ENCODE results near the gene BTBD6. TPM values are rescaled to one million over a fixed set of nuclear protein-coding genes. Genes with fewer than 3 reads are reported as not detected.

The BTBD6 gene
- total RNA-seq, 4 donors from 2014 or later = 48.4 to 85.9 (median 53.6) TPM

DNA sequence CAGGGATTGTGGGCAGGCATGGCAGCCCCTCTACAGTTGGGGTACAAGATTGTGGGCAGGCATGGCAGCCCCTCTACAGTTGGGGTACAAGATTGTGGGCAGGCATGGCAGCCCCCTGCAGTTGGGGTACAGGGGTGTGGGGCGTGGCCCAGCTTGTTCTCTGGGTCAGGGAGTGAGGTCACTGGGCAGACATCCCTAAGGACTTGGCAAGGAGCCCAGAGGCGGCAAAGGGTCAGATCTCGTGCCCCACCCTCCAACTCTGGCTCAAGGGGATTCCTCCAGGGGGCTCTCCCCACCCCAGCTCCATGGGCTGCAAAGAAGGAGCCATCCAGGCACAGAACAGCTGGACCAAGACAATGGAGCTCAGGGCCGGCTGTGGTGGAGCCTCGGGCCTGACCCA lies 41.5 kb upstream of the BTBD6 start:
- no peak for DNase-seq
- Histone ChIP-seq H3K27me3 (no peaks in the 10 kb centered on the region), H3K9me3 (no peaks in the 10 kb centered on the region), H3K36me3 (peaks cover 0 to 12% of the 10 kb centered on the region in 2 donors), H3K4me1 (peaks cover 3 to 30% of the 10 kb centered on the region in 2 donors), H3K27ac (no peak overlapping the region), H3K4me3 (no peak overlapping the region)
- TF ChIP-seq, protein P1, sequence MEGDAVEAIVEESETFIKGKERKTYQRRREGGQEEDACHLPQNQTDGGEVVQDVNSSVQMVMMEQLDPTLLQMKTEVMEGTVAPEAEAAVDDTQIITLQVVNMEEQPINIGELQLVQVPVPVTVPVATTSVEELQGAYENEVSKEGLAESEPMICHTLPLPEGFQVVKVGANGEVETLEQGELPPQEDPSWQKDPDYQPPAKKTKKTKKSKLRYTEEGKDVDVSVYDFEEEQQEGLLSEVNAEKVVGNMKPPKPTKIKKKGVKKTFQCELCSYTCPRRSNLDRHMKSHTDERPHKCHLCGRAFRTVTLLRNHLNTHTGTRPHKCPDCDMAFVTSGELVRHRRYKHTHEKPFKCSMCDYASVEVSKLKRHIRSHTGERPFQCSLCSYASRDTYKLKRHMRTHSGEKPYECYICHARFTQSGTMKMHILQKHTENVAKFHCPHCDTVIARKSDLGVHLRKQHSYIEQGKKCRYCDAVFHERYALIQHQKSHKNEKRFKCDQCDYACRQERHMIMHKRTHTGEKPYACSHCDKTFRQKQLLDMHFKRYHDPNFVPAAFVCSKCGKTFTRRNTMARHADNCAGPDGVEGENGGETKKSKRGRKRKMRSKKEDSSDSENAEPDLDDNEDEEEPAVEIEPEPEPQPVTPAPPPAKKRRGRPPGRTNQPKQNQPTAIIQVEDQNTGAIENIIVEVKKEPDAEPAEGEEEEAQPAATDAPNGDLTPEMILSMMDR (IDR thresholded peaks at IDR 0.05 in 4 of 5, conservative IDR thresholded peaks at IDR 0.05 in 1 of 5) = no peak
- TF ChIP-seq POLR2A (IDR thresholded peaks at IDR 0.05) = no peak
- no peak for ATAC-seq
- in situ Hi-C loops (cut with MboI; ENCODE audit: low sequenced_read_pairs in 4 of 4) = loop anchor here in 1 of 4 donors (25.0 kb wide), 1 partner anchor 130 kb away; no protein-coding TSS in a partner anchor
- intact Hi-C loops (cut with DNase I; ENCODE audit: low total_unique reads) = no loop called here

DNA sequence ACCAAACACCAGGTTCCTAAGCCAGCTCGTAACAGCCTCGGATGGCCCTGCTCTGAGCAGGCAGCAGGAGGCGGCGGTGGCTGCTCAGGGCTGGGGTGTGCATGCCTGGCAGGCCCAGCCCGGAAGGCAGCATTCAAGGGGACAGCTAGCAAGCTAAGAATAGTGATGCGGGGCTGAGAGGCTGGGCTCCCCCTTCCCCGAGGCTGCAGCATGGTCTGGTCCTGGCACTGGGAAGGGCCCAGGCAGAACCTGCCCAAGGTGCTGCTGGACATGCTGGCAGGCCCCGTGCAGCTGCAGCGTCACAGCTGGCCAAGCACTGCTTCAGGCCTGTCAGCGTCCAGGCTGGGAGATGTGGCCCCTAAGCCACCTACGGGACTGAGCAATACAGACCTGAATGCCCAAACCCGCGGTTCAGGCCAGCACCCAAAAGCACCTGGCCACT lies 40.9 kb upstream of the BTBD6 start:
- peaks cover 3 to 30% of the 10 kb centered on the region in 2 donors for H3K4me1 ChIP-seq
- H3K27me3 ChIP-seq = no peaks in the 10 kb centered on the region
- H3K4me3 ChIP-seq = no peak overlapping the region
- H3K36me3 ChIP-seq = peaks cover 0 to 12% of the 10 kb centered on the region in 2 donors
- H3K27ac ChIP-seq = no peak overlapping the region
- no peak for DNase-seq
- in situ Hi-C loops (cut with MboI; ENCODE audit: low sequenced_read_pairs in 4 of 4) = loop anchor here in 1 of 4 donors (25.0 kb wide), 1 partner anchor 130 kb away; no protein-coding TSS in a partner anchor
- no peak for ATAC-seq
- H3K9me3 ChIP-seq = no peaks in the 10 kb centered on the region
- intact Hi-C loops (cut with DNase I; ENCODE audit: low total_unique reads) = no loop called here
- TF ChIP-seq, protein P1 (IDR thresholded peaks at IDR 0.05 in 4 of 5, conservative IDR thresholded peaks at IDR 0.05 in 1 of 5) = no peak
- no peak for TF ChIP-seq POLR2A (IDR thresholded peaks at IDR 0.05)

DNA sequence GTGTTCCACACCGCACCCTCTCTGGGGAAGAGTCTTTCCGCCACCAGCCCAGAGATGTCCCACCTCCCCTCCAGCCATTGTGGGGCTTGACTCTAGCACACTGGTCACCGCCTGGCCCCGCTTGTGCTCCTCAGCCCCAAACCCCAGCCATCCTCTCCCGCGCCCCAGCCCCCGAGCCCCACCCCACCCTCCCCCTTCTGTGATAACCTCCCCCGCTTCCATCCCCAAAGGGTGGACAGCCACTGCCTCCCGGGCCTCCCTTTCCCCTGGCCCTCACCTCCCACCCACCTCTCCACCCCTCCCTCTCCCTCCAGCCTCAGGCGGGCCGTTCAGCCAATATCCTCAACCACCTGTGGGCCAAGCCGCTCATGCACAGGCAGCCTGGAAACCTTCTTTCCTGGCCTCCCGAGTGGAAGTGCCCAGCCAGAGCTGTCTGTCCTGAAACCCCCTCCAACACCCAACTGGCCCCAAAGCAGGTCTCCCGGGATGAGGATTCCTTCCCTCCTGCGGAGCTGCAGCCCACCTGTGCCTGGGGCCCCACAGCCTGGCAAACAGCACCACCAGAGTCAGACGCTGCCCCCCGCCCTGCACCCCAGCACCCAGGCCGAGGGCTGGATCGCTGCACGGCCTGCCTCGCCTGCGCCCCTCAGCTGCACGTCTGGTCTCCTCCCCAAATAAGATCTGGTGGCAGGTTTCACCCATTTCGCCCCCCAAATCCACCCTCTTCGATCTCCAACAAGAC lies 40.2 kb upstream of the BTBD6 start:
- intact Hi-C loops (cut with DNase I; ENCODE audit: low total_unique reads) = no loop called here
- no peak for ATAC-seq

DNA sequence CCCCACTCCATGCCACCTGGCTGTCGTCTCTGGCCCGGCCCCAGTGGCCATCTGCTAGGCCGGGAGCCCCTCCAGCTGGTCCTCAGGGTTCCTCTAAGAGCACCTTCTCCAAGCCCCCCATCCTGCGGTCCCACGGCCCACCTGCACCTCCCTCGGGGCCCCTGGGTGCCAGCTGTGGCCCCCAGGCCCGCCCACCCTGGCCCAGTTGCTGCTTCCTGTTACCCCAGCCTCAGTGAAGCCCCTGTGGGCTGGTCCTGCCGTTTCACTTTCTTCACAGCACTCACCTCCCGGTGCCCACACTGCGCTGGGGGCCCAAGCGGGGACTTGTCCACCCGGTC lies 39.6 kb upstream of the BTBD6 start:
- no peaks in the 10 kb centered on the region for H3K9me3 ChIP-seq
- ATAC-seq (no peak), DNase-seq (no peak)
- intact Hi-C loops (cut with DNase I; ENCODE audit: low total_unique reads) (no loop called here), in situ Hi-C loops (cut with MboI; ENCODE audit: low sequenced_read_pairs in 4 of 4) (loop anchor here in 1 of 4 donors (25.0 kb wide), 1 partner anchor 129 kb away; no protein-coding TSS in a partner anchor)
- H3K36me3 ChIP-seq = peaks cover 0 to 12% of the 10 kb centered on the region in 2 donors
- H3K27me3 ChIP-seq = no peaks in the 10 kb centered on the region
- no peak overlapping the region for H3K27ac ChIP-seq
- H3K4me1 ChIP-seq = peaks cover 5 to 24% of the 10 kb centered on the region in 2 donors
- no peak overlapping the region for H3K4me3 ChIP-seq
- TF ChIP-seq POLR2A (IDR thresholded peaks at IDR 0.05) = no peak
- TF ChIP-seq, protein P1 (IDR thresholded peaks at IDR 0.05 in 4 of 5, conservative IDR thresholded peaks at IDR 0.05 in 1 of 5) = no peak

More for the DNA sequence above, 40.2 kb upstream of the BTBD6 start:
- Histone ChIP-seq H3K9me3 (no peaks in the 10 kb centered on the region), H3K36me3 (peaks cover 0 to 12% of the 10 kb centered on the region in 2 donors), H3K4me3 (no peak overlapping the region), H3K4me1 (peaks cover 1 to 26% of the 10 kb centered on the region in 2 donors), H3K27me3 (no peaks in the 10 kb centered on the region), H3K27ac (no peak overlapping the region)
- no peak for DNase-seq
- TF ChIP-seq, protein P1 (IDR thresholded peaks at IDR 0.05 in 4 of 5, conservative IDR thresholded peaks at IDR 0.05 in 1 of 5) = no peak
- TF ChIP-seq POLR2A (IDR thresholded peaks at IDR 0.05) = no peak
- in situ Hi-C loops (cut with MboI; ENCODE audit: low sequenced_read_pairs in 4 of 4) = loop anchor here in 1 of 4 donors (25.0 kb wide), 1 partner anchor 129 kb away; no protein-coding TSS in a partner anchor
